Measurements from ENCODE around the gene RAET1G. TPM values are rescaled to one million over a fixed set of nuclear protein-coding genes. Genes with fewer than 3 reads are reported as not detected.

Gene RAET1G
- total RNA-seq, 1 experiment from 2014 or later: not detected

GRCh38 chr6:149899486-149899885 is 23.4 kb downstream of the RAET1G start:
- no peak overlapping the region for H3K27ac Mint-ChIP-seq (ENCODE audit: unreplicated experiment)
- no peak overlapping the region for H3K4me3 ChIP-seq (ENCODE audit: low read depth, low read length)
- BruUV-seq (replicated peaks): no TSS peak
- H3K4me1 Mint-ChIP-seq (ENCODE audit: low read depth, unreplicated experiment): no peaks in the 10 kb centered on the region
- H3K27me3 ChIP-seq (replicated peaks; ENCODE audit: control insufficient read depth, insufficient read depth, low read length): no peaks in the 10 kb centered on the region
- no peaks in the 10 kb centered on the region for H3K9me3 Mint-ChIP-seq (ENCODE audit: unreplicated experiment)
- no peaks in the 10 kb centered on the region for H3K9me3 ChIP-seq
- peaks cover 12% of the 10 kb centered on the region for H3K27me3 Mint-ChIP-seq (ENCODE audit: insufficient read depth, unreplicated experiment)
- TF ChIP-seq CTCF (IDR thresholded peaks at IDR 0.05; ENCODE audit: insufficient read depth in 1 of 2, low read depth in 1 of 2, low read length in 1 of 2, severe bottlenecking in 1 of 2, unreplicated experiment in 1 of 2): no peak
- H3K36me3 Mint-ChIP-seq (ENCODE audit: insufficient read depth, unreplicated experiment): no peaks in the 10 kb centered on the region
- CTCF ChIA-PET: interaction anchor here (0.6 kb wide), 1 partner anchor 35 kb away, joined by 3 read pairs; the partner anchor contains the start of gene LRP11
- DNase-seq: no peak
- intact Hi-C loops (cut with micrococcal nuclease; ENCODE audit: unreplicated experiment): no loop called here
- no peak overlapping the region for H3K4me3 Mint-ChIP-seq (ENCODE audit: unreplicated experiment)
- POLR2A ChIA-PET: no interaction called here
- no peaks in the 10 kb centered on the region for H3K4me1 ChIP-seq
- no peaks in the 10 kb centered on the region for H3K36me3 ChIP-seq (ENCODE audit: control insufficient read depth, insufficient read depth, low read length)

GRCh38 chr6:149898966-149899365 is 24.0 kb downstream of the RAET1G start:
- Mint-ChIP-seq H3K27ac (ENCODE audit: unreplicated experiment) (no peak overlapping the region), H3K9me3 (ENCODE audit: unreplicated experiment) (no peaks in the 10 kb centered on the region), H3K36me3 (ENCODE audit: insufficient read depth, unreplicated experiment) (no peaks in the 10 kb centered on the region), H3K4me3 (ENCODE audit: unreplicated experiment) (no peak overlapping the region), H3K27me3 (ENCODE audit: insufficient read depth, unreplicated experiment) (peaks cover 14% of the 10 kb centered on the region), H3K4me1 (ENCODE audit: low read depth, unreplicated experiment) (no peaks in the 10 kb centered on the region)
- no peak for TF ChIP-seq CTCF (IDR thresholded peaks at IDR 0.05; ENCODE audit: insufficient read depth in 1 of 2, low read depth in 1 of 2, low read length in 1 of 2, severe bottlenecking in 1 of 2, unreplicated experiment in 1 of 2)
- POLR2A ChIA-PET: no interaction called here
- DNase-seq: no peak
- Histone ChIP-seq H3K27me3 (replicated peaks; ENCODE audit: control insufficient read depth, insufficient read depth, low read length) (no peaks in the 10 kb centered on the region), H3K4me1 (no peaks in the 10 kb centered on the region), H3K4me3 (ENCODE audit: low read depth, low read length) (no peak overlapping the region), H3K9me3 (no peaks in the 10 kb centered on the region), H3K36me3 (ENCODE audit: control insufficient read depth, insufficient read depth, low read length) (no peaks in the 10 kb centered on the region)
- no TSS peak for BruUV-seq (replicated peaks)
- CTCF ChIA-PET: interaction anchor here (0.6 to 0.8 kb wide), 3 partner anchors 35 to 60 kb away, joined by 3 read pairs; partner anchors contain the start of gene LRP11
- intact Hi-C loops (cut with micrococcal nuclease; ENCODE audit: unreplicated experiment): no loop called here

GRCh38 chr6:149897855-149898744 is 24.8 kb downstream of the RAET1G start, which contains the start of gene RAET1E:
TSS of gene RAET1E (minus strand) at chr6:149898113. CDS start at chr6:149890901, 7,212 bp downstream.
- Mint-ChIP-seq H3K4me3 (ENCODE audit: unreplicated experiment) (no peak within 1 kb of the TSS), H3K4me1 (ENCODE audit: low read depth, unreplicated experiment) (no peaks in the 10 kb centered on the region), H3K36me3 (ENCODE audit: insufficient read depth, unreplicated experiment) (no peaks in the 10 kb centered on the region), H3K27me3 (ENCODE audit: insufficient read depth, unreplicated experiment) (peaks cover 14% of the 10 kb centered on the region), H3K27ac (ENCODE audit: unreplicated experiment) (no peak within 1 kb of the TSS), H3K9me3 (ENCODE audit: unreplicated experiment) (no peaks in the 10 kb centered on the region)
- Histone ChIP-seq H3K4me3 (ENCODE audit: low read depth, low read length) (no peak within 1 kb of the TSS), H3K4me1 (no peaks in the 10 kb centered on the region), H3K27me3 (replicated peaks; ENCODE audit: control insufficient read depth, insufficient read depth, low read length) (no peaks in the 10 kb centered on the region), H3K36me3 (ENCODE audit: control insufficient read depth, insufficient read depth, low read length) (no peaks in the 10 kb centered on the region), H3K9me3 (no peaks in the 10 kb centered on the region)
- TF ChIP-seq CTCF (IDR thresholded peaks at IDR 0.05; ENCODE audit: insufficient read depth in 1 of 2, low read depth in 1 of 2, low read length in 1 of 2, severe bottlenecking in 1 of 2, unreplicated experiment in 1 of 2): peak in 1 of 2 experiments; percentile 3
- no peak for DNase-seq
- intact Hi-C loops (cut with micrococcal nuclease; ENCODE audit: unreplicated experiment): loop anchor here (1.0 kb wide), 1 partner anchor 64 kb away; no protein-coding TSS in a partner anchor
- CTCF ChIA-PET: interaction anchor here (0.6 to 0.8 kb wide), 2 partner anchors 58 to 60 kb away, joined by 3 read pairs; no protein-coding TSS in a partner anchor
- BruUV-seq (replicated peaks): no TSS peak
- POLR2A ChIA-PET: no interaction called here
